Mesendoderm (in vitro differentiated cells): ENCODE results near the gene ARG1. TPM values are rescaled to one million over a fixed set of nuclear protein-coding genes. Genes with fewer than 3 reads are reported as not detected.
"Not testable (repeated sequence)": the region's sequence is repeated elsewhere in the genome, so short reads cannot be mapped to it uniquely, and the experiment has no call there.

Experiments
- DNase-seq: peaks from one replicate; pipeline ENCODE4 v3.0.0; 2013
- H2AK5ac ChIP-seq: 2 replicates; pipeline ENCODE4 v1.6.1; 2013; ENCODE audit warnings: low read length, inconsistent platforms
- H2BK120ac ChIP-seq: 2 replicates; pipeline ENCODE4 v1.6.1; 2013; ENCODE audit warnings: low read depth, mild to moderate bottlenecking, low read length, moderate library complexity, mixed read lengths
- H2BK15ac ChIP-seq: replicated peaks from 2 replicates; pipeline ENCODE4 v1.6.1; 2013; ENCODE audit warnings: low read depth, mild to moderate bottlenecking, moderate library complexity
- H2BK5ac ChIP-seq: 2 replicates; pipeline ENCODE4 v1.6.1; 2013; ENCODE audit warnings: low read length, inconsistent platforms
- H3K18ac ChIP-seq: 2 replicates; pipeline ENCODE4 v1.6.1; 2013; ENCODE audit warnings: mild to moderate bottlenecking, low read length, mixed read lengths
- H3K23ac ChIP-seq: one replicate; pipeline ENCODE4 v1.6.1; 2013; ENCODE audit warnings: low read length
- H3K27ac ChIP-seq: 2 replicates; pipeline ENCODE4 v1.5.1; 2013; ENCODE audit warnings: low read depth, mild to moderate bottlenecking, inconsistent platforms, low read length, moderate library complexity
- H3K27me3 ChIP-seq: 2 replicates; pipeline ENCODE4 v1.6.1; 2013; ENCODE audit warnings: low read length, control low read depth, mild to moderate bottlenecking, inconsistent platforms; ENCODE audit not compliant: insufficient read depth, poor library complexity
- H3K36me3 ChIP-seq: 2 replicates; pipeline ENCODE4 v1.6.1; 2013; ENCODE audit warnings: low read length, inconsistent platforms; ENCODE audit not compliant: control insufficient read depth, insufficient read depth
- H3K4ac ChIP-seq: one replicate; pipeline ENCODE4 v1.6.1; 2013; ENCODE audit warnings: low read depth, mild to moderate bottlenecking, low read length, moderate library complexity
- H3K4me1 ChIP-seq: 2 replicates; pipeline ENCODE4 v1.6.1; 2013; ENCODE audit warnings: low read depth, low read length, inconsistent platforms; ENCODE audit not compliant: control insufficient read depth
- H3K4me2 ChIP-seq: 2 replicates; pipeline ENCODE4 v1.6.1; 2013; ENCODE audit warnings: low read length
- H3K4me3 ChIP-seq: 2 replicates; pipeline ENCODE4 v1.5.1; 2013; ENCODE audit warnings: mild to moderate bottlenecking, low read length
- H3K56ac ChIP-seq: one replicate; pipeline ENCODE4 v1.6.1; 2013; ENCODE audit warnings: low read length
- H3K79me1 ChIP-seq: 2 replicates; pipeline ENCODE4 v1.6.1; 2013; ENCODE audit warnings: low read length, inconsistent platforms
- H3K79me2 ChIP-seq: 2 replicates; pipeline ENCODE4 v1.6.1; 2013; ENCODE audit warnings: mild to moderate bottlenecking, low read length; ENCODE audit not compliant: control insufficient read depth, insufficient read depth
- H3K9ac ChIP-seq: 2 replicates; pipeline ENCODE4 v1.6.1; 2013; ENCODE audit warnings: low read length, inconsistent platforms
- H4K5ac ChIP-seq: one replicate; pipeline ENCODE4 v1.6.1; 2013; ENCODE audit warnings: low read length
- H4K8ac ChIP-seq: one replicate; pipeline ENCODE4 v1.6.1; 2013; ENCODE audit warnings: low read depth, mild to moderate bottlenecking, control low read depth, low read length, moderate library complexity
- WGBS: extraction: QIAGEN DNeasy Blood & Tissue Kit; methylation state at CpG from one replicate; pipeline ENCODE4 v1.1.7; 2013; ENCODE audit warnings: low lambda C conversion rate, missing lambda C conversion rate; ENCODE audit not compliant: insufficient coverage; ENCODE audit errors: extremely low coverage; 5-methylcytosine and 5-hydroxymethylcytosine counted together
- polyA plus RNA-seq, 2 experiments: library from polyadenylated mRNA; stranded (reverse); fragments of 200-250 nt; gene quantifications; one replicate each; pipeline ENCODE4 v1.2.3, GENCODE V29; 2013

ARG1 gene
- not detected for polyA plus RNA-seq (2013, experiment 1 of 2)
- not detected for polyA plus RNA-seq (2013, experiment 2 of 2)

GRCh38 chr6:131572686-131573415 lies at the start of gene ARG1:
Gene ARG1, plus strand, starts transcription at chr6:131573226. Its CDS starts 57 bp downstream, at chr6:131573283.
- Histone ChIP-seq H3K18ac (no peak within 1 kb of the TSS), H3K56ac (no peak within 1 kb of the TSS), H2AK5ac (no peak within 1 kb of the TSS), H3K4me3 (no peak within 1 kb of the TSS), H3K27me3 (no peaks in the 10 kb centered on the region), H3K4me2 (no peak within 1 kb of the TSS), H2BK15ac (no peak within 1 kb of the TSS), H4K5ac (no peak within 1 kb of the TSS), H3K23ac (no peak within 1 kb of the TSS), H3K27ac (no peak within 1 kb of the TSS), H3K4ac (no peak within 1 kb of the TSS), H3K36me3 (no peaks in the 10 kb centered on the region), H2BK5ac (no peak within 1 kb of the TSS), H3K4me1 (no peaks in the 10 kb centered on the region), H3K9ac (no peak within 1 kb of the TSS), H3K79me1 (no peaks in the 10 kb centered on the region), H2BK120ac (no peak within 1 kb of the TSS), H3K79me2 (no peaks in the 10 kb centered on the region), H4K8ac (peak within 1 kb of the TSS; percentile 76)
- WGBS, result no CpG with 5 or more reads among the region's 6 CpGs
- peak; percentile 67 for DNase-seq

GRCh38 chr6:131523988-131524673 lies 48.9 kb upstream of the ARG1 start:
- no peak overlapping the region for H3K56ac ChIP-seq
- no peak overlapping the region for H3K4ac ChIP-seq
- no peak overlapping the region for H2BK15ac ChIP-seq
- no peaks in the 10 kb centered on the region for H3K36me3 ChIP-seq
- no peak overlapping the region for H2BK120ac ChIP-seq
- no peak overlapping the region for H3K27ac ChIP-seq
- no peaks in the 10 kb centered on the region for H3K79me2 ChIP-seq
- no peak overlapping the region for H4K8ac ChIP-seq
- H3K4me1 ChIP-seq, result no peaks in the 10 kb centered on the region
- no peak overlapping the region for H2BK5ac ChIP-seq
- no peak overlapping the region for H3K4me2 ChIP-seq
- no CpG with 5 or more reads among the region's 1 CpG for WGBS
- H4K5ac ChIP-seq, result no peak overlapping the region
- no peak overlapping the region for H3K18ac ChIP-seq
- H3K4me3 ChIP-seq, result no peak overlapping the region
- no peak overlapping the region for H2AK5ac ChIP-seq
- DNase-seq, result no peak
- H3K9ac ChIP-seq, result no peak overlapping the region
- no peak overlapping the region for H3K23ac ChIP-seq
- H3K79me1 ChIP-seq, result no peaks in the 10 kb centered on the region
- no peaks in the 10 kb centered on the region for H3K27me3 ChIP-seq

GRCh38 chr6:131524695-131525336 lies 48.2 kb upstream of the ARG1 start:
- Histone ChIP-seq H3K27ac (no peak overlapping the region), H3K4me1 (no peaks in the 10 kb centered on the region), H2BK15ac (no peak overlapping the region), H3K56ac (no peak overlapping the region), H3K4me3 (no peak overlapping the region), H3K79me1 (no peaks in the 10 kb centered on the region), H4K8ac (no peak overlapping the region), H2BK120ac (no peak overlapping the region), H4K5ac (no peak overlapping the region), H2AK5ac (no peak overlapping the region), H3K23ac (no peak overlapping the region), H3K4ac (no peak overlapping the region), H3K18ac (no peak overlapping the region), H3K27me3 (no peaks in the 10 kb centered on the region), H3K79me2 (no peaks in the 10 kb centered on the region), H3K4me2 (no peak overlapping the region), H3K36me3 (no peaks in the 10 kb centered on the region), H3K9ac (no peak overlapping the region), H2BK5ac (no peak overlapping the region)
- WGBS, result no CpG with 5 or more reads among the region's 25 CpGs
- no peak for DNase-seq

- H2BK15ac ChIP-seq, H3K27ac ChIP-seq, H3K79me1 ChIP-seq, H4K8ac ChIP-seq, H2AK5ac ChIP-seq, H3K27me3 ChIP-seq, H2BK120ac ChIP-seq, H4K5ac ChIP-seq, H3K23ac ChIP-seq, H3K9ac ChIP-seq, H3K18ac ChIP-seq, H3K4me2 ChIP-seq, H3K79me2 ChIP-seq, H3K4me3 ChIP-seq, H3K4me1 ChIP-seq, H3K56ac ChIP-seq, H3K36me3 ChIP-seq, DNase-seq, H2BK5ac ChIP-seq, H3K4ac ChIP-seq: not testable (repeated sequence)
- no CpG with 5 or more reads among the region's 5 CpGs for WGBS
These were observed 42.1 kb upstream of the ARG1 start for GRCh38 chr6:131530936-131531335.

- H3K27me3 ChIP-seq, H2BK15ac ChIP-seq, H3K79me1 ChIP-seq, H2BK5ac ChIP-seq, H3K4me2 ChIP-seq, H4K5ac ChIP-seq, H2AK5ac ChIP-seq, H3K23ac ChIP-seq, H3K4me1 ChIP-seq, H3K18ac ChIP-seq, H3K9ac ChIP-seq, H3K4ac ChIP-seq, H4K8ac ChIP-seq, DNase-seq, H3K36me3 ChIP-seq, H2BK120ac ChIP-seq, H3K4me3 ChIP-seq, H3K27ac ChIP-seq, H3K79me2 ChIP-seq: not testable (repeated sequence)
- peak overlapping the region; percentile 34 for H3K56ac ChIP-seq
- no CpG with 5 or more reads among the region's 12 CpGs for WGBS
These were observed 41.3 kb upstream of the ARG1 start for GRCh38 chr6:131531681-131532080.
